Activated naive CD8-positive, alpha-beta T cell (primary cell): ENCODE data around the gene IQGAP3.

Source experiments
- H3K27ac Mint-ChIP-seq: one replicate; pipeline ENCODE4 v1.8.0; 2021; ENCODE audit warnings: mixed read lengths
- H3K27me3 Mint-ChIP-seq: one replicate; pipeline ENCODE4 v1.8.0; 2021; ENCODE audit warnings: mixed read lengths
- H3K36me3 Mint-ChIP-seq: one replicate; pipeline ENCODE4 v1.8.0; 2021; ENCODE audit warnings: mixed read lengths
- H3K4me1 Mint-ChIP-seq: one replicate; pipeline ENCODE4 v1.8.0; 2021; ENCODE audit warnings: low read depth, mixed read lengths
- H3K4me3 Mint-ChIP-seq: one replicate; pipeline ENCODE4 v1.8.0; 2021; ENCODE audit warnings: mild to moderate bottlenecking, mixed read lengths
- H3K9me3 Mint-ChIP-seq: one replicate; pipeline ENCODE4 v1.8.0; 2021; ENCODE audit warnings: low read depth, mixed read lengths

IQGAP3 gene

DNA sequence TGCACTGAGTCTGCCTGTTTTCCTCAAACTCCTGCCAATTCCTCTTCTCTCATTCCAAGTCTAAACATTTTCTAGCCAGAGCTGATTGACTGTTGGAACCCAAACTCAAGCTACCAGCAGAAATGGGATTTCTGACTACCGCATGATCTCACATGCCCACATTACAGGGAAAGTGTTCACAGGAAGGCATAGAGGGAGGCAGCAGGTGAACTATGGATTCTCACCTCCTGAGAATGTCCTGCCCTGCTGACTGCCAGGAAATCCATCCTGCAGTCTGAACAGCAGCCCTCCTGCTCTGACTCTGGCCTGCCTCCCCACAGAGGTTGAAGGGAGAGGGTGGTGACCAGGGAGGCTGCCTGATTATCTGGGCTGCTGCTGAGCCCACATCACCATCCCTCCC lies 22.5 kb downstream of the IQGAP3 start:
- Mint-ChIP-seq H3K4me3 (no peak overlapping the region), H3K27ac (no peak overlapping the region), H3K4me1 (no peaks in the 10 kb centered on the region), H3K27me3 (no peaks in the 10 kb centered on the region), H3K36me3 (no peaks in the 10 kb centered on the region), H3K9me3 (no peaks in the 10 kb centered on the region)

- H3K9me3 Mint-ChIP-seq, result no peaks in the 10 kb centered on the region
- no peak overlapping the region for H3K4me3 Mint-ChIP-seq
- H3K27ac Mint-ChIP-seq, result no peak overlapping the region
- no peaks in the 10 kb centered on the region for H3K36me3 Mint-ChIP-seq
- H3K27me3 Mint-ChIP-seq, result no peaks in the 10 kb centered on the region
- H3K4me1 Mint-ChIP-seq, result no peaks in the 10 kb centered on the region
These were observed 23.0 kb downstream of the IQGAP3 start for GRCh38 chr1:156549390-156549789.

DNA sequence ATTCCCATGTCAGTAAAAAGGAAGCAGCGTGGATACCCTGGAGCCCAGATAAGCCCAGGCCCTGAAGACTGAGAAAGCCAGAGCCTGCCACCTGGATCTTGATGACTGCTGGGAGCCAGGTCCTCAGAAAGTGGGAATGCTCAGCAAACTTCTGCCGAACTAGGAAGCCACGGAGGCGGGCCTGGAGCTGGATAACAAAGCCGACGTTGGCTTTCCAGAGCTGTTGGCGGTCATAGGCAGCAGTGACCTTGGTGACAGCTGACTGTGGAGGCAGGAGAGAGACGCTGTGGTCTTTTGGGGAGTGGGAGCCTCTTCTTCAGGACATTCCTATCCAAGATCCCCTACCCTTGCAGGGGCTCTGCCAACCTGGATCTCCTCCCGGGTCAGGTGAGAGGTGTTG lies 24.4 kb downstream of the IQGAP3 start:
- Mint-ChIP-seq H3K27me3 (no peaks in the 10 kb centered on the region), H3K4me3 (no peak overlapping the region), H3K36me3 (no peaks in the 10 kb centered on the region), H3K27ac (no peak overlapping the region), H3K4me1 (no peaks in the 10 kb centered on the region), H3K9me3 (no peaks in the 10 kb centered on the region)

DNA sequence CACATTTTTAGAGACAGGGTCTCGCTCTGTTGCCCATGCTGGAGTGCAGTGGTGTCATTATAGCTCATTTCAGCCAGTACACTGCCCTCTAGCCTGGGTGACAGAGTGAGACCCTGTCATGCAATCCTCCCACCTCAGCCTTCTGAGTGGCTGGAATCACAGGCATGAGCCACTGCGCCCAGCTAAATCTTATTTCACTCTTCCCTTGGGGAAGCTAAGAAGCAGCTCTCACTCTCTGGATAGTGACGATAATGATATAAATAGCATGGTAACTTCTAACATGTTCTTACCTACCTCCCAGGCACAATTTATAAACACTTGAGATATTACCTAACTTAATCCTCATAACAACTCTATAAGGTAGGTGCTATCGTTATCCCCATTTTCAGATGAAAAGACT lies 24.9 kb downstream of the IQGAP3 start:
- H3K4me3 Mint-ChIP-seq, result no peak overlapping the region
- no peaks in the 10 kb centered on the region for H3K9me3 Mint-ChIP-seq
- H3K27me3 Mint-ChIP-seq, result no peaks in the 10 kb centered on the region
- no peaks in the 10 kb centered on the region for H3K4me1 Mint-ChIP-seq
- no peaks in the 10 kb centered on the region for H3K36me3 Mint-ChIP-seq
- H3K27ac Mint-ChIP-seq, result no peak overlapping the region

GRCh38 chr1:156546267-156546666 lies 26.1 kb downstream of the IQGAP3 start:
- H3K36me3 Mint-ChIP-seq, result no peaks in the 10 kb centered on the region
- no peak overlapping the region for H3K4me3 Mint-ChIP-seq
- no peak overlapping the region for H3K27ac Mint-ChIP-seq
- no peaks in the 10 kb centered on the region for H3K9me3 Mint-ChIP-seq
- H3K27me3 Mint-ChIP-seq, result no peaks in the 10 kb centered on the region
- H3K4me1 Mint-ChIP-seq, result no peaks in the 10 kb centered on the region

DNA sequence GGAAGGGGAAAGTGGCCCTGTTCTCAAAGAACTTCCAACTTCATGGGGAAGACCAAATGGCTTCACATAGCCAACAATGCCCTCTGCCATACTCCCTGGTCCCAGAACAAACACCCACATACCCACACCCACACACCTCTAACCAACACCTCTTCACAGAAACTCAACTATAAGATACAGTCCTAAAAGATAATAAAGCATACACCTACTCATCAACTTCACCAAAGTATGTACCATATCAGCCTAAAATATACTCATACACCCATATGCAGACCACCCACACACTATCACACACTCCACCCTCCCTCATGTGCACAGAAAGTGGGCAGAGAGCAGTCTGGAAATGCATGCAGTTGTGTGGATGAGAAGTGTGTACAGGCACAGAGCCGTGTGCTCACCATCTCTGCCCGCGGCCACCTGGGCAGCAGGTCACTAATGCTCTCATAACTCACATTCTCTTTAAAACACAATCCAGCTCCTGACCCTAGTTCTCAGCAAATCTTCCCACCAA lies 27.7 kb downstream of the IQGAP3 start:
- H3K36me3 Mint-ChIP-seq, result no peaks in the 10 kb centered on the region
- no peak overlapping the region for H3K27ac Mint-ChIP-seq
- H3K9me3 Mint-ChIP-seq, result no peaks in the 10 kb centered on the region
- no peaks in the 10 kb centered on the region for H3K4me1 Mint-ChIP-seq
- H3K4me3 Mint-ChIP-seq, result no peak overlapping the region
- no peaks in the 10 kb centered on the region for H3K27me3 Mint-ChIP-seq

DNA sequence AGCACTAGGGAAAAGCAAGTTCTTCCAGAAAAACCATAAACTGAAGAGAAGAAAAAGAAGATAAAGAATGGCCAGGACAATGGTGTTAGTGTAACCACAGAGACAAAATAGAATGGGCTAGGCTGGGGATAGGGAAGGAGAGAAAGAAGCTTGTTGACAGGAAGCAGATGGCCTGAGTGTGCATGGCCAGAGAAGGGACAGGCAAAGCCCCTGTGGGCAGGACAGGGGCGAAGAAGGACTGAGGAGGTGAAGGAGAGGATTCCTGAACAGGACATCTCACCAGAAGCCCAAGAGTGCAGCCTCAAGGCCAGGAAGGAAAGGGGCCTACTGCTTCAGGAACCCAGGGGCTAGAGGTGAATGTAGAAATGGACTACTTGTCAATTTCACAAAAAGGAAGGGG lies 29.3 kb downstream of the IQGAP3 start:
- no peaks in the 10 kb centered on the region for H3K36me3 Mint-ChIP-seq
- no peaks in the 10 kb centered on the region for H3K9me3 Mint-ChIP-seq
- no peaks in the 10 kb centered on the region for H3K4me1 Mint-ChIP-seq
- H3K4me3 Mint-ChIP-seq, result no peak overlapping the region
- H3K27ac Mint-ChIP-seq, result no peak overlapping the region
- H3K27me3 Mint-ChIP-seq, result no peaks in the 10 kb centered on the region

DNA sequence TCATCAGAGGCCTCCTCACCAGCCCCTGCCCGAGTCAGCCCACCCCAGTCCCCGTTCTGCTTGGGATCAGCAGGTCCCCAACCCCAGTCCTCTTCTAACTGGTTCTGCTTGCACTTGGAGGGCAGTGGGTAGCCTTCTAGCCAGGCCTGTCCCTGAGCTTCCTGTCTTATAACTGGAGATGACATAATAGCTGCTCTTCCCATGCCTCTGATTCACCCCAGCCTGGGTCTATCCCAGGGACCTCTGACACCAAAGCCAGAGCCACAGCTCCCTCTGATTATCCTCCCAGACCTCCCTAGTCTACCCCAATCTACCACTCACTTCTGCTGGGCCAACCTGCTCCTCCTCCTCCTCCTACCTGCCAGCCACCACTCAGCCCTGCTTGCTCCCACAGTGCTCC lies 31.4 kb downstream of the IQGAP3 start:
- H3K27ac Mint-ChIP-seq, result no peak overlapping the region
- no peaks in the 10 kb centered on the region for H3K9me3 Mint-ChIP-seq
- H3K4me1 Mint-ChIP-seq, result no peaks in the 10 kb centered on the region
- no peaks in the 10 kb centered on the region for H3K27me3 Mint-ChIP-seq
- no peak overlapping the region for H3K4me3 Mint-ChIP-seq
- no peaks in the 10 kb centered on the region for H3K36me3 Mint-ChIP-seq

DNA sequence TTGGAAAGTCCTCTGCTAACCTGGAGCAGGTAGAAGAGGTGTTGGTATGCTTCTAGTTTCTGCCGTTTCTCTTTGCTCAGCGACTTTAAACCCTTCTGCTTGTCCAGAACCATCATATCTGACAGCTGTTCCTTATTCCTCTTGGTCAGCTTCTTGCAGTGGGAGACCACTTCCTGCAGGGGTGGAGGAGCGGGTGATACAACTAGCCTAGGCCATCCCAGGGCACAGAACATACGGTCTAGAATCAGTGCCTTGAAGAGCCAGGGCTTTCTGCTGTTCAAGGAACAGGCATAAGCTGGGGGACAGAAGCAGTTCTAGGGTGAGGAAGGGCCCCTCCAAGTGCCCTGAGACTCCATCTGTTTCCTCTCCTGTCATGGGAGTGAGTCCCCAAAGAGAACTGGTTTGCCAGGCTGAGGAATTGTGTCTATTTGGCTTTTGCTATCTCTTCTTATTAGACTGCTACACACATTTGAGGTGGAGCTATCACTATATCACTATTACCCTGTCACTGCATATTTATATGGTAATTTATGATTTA lies 32.5 kb downstream of the IQGAP3 start:
- Mint-ChIP-seq H3K36me3 (no peaks in the 10 kb centered on the region), H3K27ac (no peak overlapping the region), H3K9me3 (no peaks in the 10 kb centered on the region), H3K4me3 (no peak overlapping the region), H3K27me3 (no peaks in the 10 kb centered on the region), H3K4me1 (no peaks in the 10 kb centered on the region)

- H3K4me1 Mint-ChIP-seq, result no peaks in the 10 kb centered on the region
- no peak overlapping the region for H3K4me3 Mint-ChIP-seq
- H3K9me3 Mint-ChIP-seq, result no peaks in the 10 kb centered on the region
- H3K27me3 Mint-ChIP-seq, result no peaks in the 10 kb centered on the region
- H3K36me3 Mint-ChIP-seq, result no peaks in the 10 kb centered on the region
- H3K27ac Mint-ChIP-seq, result no peak overlapping the region
These were observed 33.5 kb downstream of the IQGAP3 start for GRCh38 chr1:156538711-156539440.

DNA sequence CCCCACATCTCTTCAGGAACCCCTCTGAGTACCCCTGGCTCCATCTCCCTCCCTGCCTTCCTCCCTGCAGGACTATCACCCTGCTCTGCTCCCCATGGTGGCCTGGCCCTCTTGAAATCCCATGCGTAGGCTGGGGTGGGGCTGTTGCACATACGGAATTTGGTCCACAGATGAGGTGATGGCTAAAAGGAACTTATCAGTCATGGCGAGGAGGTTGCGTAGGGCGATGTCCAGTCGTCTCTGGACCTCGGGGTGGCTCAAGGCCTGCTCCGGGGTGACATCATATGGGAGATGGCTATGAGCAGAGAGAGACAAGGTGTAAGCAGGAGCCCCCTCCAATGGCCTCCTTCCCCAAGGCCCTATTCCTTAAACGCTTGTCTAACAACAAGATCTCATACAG lies 35.3 kb downstream of the IQGAP3 start:
- Mint-ChIP-seq H3K36me3 (no peaks in the 10 kb centered on the region), H3K9me3 (no peaks in the 10 kb centered on the region), H3K4me1 (no peaks in the 10 kb centered on the region), H3K4me3 (no peak overlapping the region), H3K27me3 (no peaks in the 10 kb centered on the region), H3K27ac (no peak overlapping the region)

GRCh38 chr1:156534424-156535060 lies 37.8 kb downstream of the IQGAP3 start:
- no peak overlapping the region for H3K27ac Mint-ChIP-seq
- no peaks in the 10 kb centered on the region for H3K27me3 Mint-ChIP-seq
- no peak overlapping the region for H3K4me3 Mint-ChIP-seq
- no peaks in the 10 kb centered on the region for H3K4me1 Mint-ChIP-seq
- no peaks in the 10 kb centered on the region for H3K9me3 Mint-ChIP-seq
- H3K36me3 Mint-ChIP-seq, result no peaks in the 10 kb centered on the region

GRCh38 chr1:156533568-156534220 lies 38.7 kb downstream of the IQGAP3 start:
- no peak overlapping the region for H3K27ac Mint-ChIP-seq
- peaks cover 3% of the 10 kb centered on the region for H3K4me1 Mint-ChIP-seq

GRCh38 chr1:156532374-156532773 lies 40.0 kb downstream of the IQGAP3 start:
- Mint-ChIP-seq H3K36me3 (no peaks in the 10 kb centered on the region), H3K4me1 (peaks cover 16% of the 10 kb centered on the region), H3K27ac (no peak overlapping the region), H3K4me3 (no peak overlapping the region), H3K9me3 (no peaks in the 10 kb centered on the region), H3K27me3 (no peaks in the 10 kb centered on the region)

More at GRCh38 chr1:156533568-156534220, 38.7 kb downstream of the IQGAP3 start:
- Mint-ChIP-seq H3K36me3 (no peaks in the 10 kb centered on the region), H3K9me3 (no peaks in the 10 kb centered on the region), H3K4me3 (no peak overlapping the region), H3K27me3 (no peaks in the 10 kb centered on the region)

DNA sequence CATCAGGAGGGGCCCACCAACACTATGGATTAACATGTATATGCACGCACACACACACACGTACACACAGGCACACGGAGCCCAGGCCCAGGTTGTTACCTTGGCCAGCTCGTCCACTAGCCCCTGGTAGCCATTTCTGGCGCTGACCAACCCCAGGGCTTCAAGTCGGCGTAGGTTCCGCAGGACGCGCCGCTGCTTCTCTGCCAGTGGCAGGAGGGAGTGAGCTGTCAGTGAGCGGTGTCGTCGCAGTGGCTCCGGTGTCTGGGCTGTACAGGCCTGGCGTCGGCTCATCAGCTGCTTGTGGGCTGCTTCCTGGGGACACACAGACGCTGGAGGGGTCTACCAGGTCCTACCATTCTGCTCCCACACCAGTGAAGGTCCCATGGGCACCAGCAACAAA lies 42.4 kb downstream of the IQGAP3 start:
- H3K27ac Mint-ChIP-seq, result no peak overlapping the region
- H3K4me1 Mint-ChIP-seq, result peaks cover 32% of the 10 kb centered on the region
- no peaks in the 10 kb centered on the region for H3K36me3 Mint-ChIP-seq
- H3K4me3 Mint-ChIP-seq, result no peak overlapping the region
- H3K9me3 Mint-ChIP-seq, result no peaks in the 10 kb centered on the region
- no peaks in the 10 kb centered on the region for H3K27me3 Mint-ChIP-seq
